NCI-H69 (cell line): ENCODE data around the gene RAB27A.
"Not testable (repeated sequence)": the region's sequence is repeated elsewhere in the genome, so short reads cannot be mapped to it uniquely, and the experiment has no call there.

Experiments used
- DNase-seq: peaks from one replicate; lab custom pipeline; 2025; lab: John Stamatoyannopoulos, UW

Gene RAB27A

DNA sequence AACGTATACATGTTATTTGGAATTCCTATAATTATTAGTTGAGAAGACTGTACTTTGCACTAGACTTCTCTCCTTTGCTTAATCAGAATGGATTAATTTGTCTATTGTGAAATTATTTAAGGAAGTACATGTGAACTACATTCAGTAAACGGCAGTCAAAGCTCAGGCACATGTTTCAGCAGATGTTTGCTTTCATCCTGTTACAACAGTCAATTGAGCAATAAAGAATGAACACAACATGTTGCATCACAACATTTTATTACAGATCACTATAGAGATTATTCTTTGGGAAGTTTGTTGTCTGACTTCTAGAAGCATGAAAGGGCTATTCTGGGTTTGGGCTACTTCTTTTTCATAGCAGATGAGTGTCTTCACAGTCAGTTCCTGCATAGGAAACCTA lies 39.2 kb downstream of the RAB27A start:
- no peak for DNase-seq

- not testable (repeated sequence) for DNase-seq
Observed at GRCh38 chr15:55249885-55250284, 39.7 kb downstream of the RAB27A start.

- DNase-seq = no peak
Observed at GRCh38 chr15:55248895-55249294, 40.7 kb downstream of the RAB27A start.

DNA sequence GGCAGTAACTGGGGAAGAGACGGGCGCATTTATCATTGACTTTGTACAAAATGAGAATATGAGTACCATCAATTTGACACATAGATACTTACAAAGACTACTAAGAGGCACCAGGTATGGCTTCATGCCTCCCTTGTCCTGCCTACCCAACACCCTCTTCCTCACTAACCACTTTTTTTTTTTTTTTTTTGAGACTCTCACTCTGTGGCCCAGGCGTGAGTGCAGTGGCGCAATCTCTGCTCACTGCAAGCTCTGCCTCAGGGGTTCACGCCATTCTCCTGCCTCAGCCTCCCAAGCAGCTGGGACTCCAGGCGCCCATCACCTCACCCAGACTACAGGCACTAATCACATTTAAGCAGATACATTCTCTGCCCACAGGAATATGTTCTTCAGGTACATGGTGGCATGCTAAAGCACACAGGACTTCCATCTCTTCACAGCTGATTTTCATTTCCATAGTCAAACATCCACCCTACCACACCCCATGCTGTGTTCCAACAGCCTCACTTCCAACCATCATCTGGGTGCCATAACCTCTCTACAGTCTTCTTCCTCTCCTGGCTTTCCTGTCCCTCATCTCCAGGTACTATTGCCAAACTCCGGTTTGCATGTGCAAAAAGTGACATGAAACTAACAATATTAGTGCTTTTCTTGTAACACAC lies 41.7 kb downstream of the RAB27A start:
- DNase-seq = no peak

GRCh38 chr15:55247311-55247710 lies 42.3 kb downstream of the RAB27A start:
- no peak for DNase-seq

DNA sequence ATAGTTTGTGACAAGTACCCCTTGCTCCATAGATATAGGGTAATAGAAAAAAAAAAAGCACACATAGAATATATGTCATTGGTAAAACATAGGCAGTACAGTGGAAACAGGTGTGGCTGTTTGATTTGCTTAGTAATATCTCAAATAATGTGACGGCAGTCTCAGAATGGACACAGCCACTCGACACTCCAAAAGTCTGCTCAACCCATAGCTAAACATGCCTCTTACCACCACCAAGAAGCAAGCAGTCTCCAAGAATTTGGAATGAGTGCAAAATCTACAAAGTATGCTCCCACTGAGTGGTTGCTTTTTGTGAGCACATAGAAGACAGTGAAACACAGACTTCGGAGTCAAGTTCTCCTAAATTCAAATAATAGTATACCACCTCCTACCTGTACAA lies 43.0 kb downstream of the RAB27A start:
- DNase-seq = no peak

DNA sequence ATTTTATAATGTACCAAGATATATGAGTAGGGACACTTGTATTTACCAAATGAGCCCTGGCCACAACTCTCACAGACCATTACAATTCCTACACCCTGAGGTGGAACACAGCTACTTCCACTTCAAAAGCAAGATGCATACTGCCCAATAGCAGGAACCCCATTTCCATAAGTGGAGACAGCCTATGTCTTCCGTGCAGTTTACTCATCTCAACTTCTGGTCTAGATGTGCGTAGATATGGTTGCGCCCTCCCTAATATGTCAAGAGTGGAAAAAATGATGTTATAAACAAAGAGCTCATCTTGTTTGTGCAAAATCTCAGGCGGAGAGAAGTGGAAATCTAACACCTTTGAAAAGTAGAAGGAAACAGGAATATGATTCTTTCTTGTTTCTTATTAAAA lies 44.6 kb downstream of the RAB27A start:
- no peak for DNase-seq

DNA sequence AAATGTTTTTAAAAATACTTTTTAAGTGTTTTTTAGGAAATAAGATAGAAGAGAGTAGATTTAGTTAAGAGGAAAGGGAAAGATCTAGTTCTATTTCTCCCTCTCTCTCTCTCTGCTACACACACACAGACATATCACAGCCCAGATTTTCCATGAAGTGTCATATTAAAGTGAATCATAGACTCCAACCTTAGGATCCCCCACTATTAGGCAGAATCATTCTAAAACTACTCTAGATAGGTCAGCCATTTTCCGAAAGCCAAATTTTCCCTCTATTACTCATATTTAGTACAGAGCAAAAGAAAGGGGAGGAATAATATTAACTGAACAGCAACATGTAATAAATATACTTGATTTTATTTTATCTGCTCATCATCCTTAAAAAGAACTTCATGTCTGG lies 47.7 kb downstream of the RAB27A start:
- DNase-seq = no peak

DNA sequence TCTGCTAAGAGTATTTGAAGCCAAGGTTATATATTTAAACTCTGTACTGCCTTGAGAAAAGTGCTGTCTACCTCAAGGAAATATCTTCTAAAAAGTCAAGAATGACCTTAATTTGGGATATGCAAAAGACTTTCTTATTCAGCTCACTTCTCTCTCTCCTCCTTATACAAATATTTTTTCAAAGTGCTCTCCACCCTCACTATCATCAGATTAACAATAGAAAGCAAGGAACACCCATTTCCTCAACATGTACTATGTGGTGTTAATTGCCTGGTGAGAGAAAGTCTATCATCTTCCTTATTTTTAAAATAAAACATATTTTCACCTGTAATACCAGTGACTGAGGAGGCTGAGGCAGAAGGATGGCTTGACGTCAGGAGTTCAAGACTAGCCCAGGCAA lies 48.4 kb downstream of the RAB27A start:
- no peak for DNase-seq

DNA sequence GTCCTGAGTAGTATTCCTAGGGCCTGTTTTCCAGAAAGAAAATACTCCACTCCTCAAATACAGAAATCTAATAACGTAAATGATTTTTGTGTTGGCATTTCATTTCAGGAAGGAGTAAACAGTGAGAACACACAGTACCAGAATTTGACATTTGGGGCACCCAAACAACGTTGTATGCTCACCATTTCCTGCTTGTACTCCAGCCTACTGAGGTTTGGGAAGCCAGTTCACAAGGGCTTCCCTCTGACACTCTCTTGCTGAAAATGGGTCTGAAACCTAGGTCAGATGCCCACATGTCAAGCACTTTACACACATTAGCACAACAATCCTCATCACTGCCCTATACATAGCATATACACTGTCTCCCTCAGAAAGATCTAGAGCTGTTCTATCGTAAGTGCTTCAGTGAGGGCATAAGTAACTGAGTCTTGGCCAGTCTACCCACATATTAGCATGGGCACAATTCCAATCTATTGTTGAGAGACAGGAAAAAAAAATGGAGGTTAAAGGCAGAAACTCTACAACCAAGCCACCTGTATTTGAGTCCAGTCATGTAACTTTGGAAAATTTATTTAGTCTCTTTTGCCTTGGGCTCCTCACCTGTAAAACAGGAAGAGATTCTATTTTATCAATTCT lies 49.4 kb downstream of the RAB27A start:
- DNase-seq = no peak

- no peak for DNase-seq
Observed at GRCh38 chr15:55239440-55240124, 50.0 kb downstream of the RAB27A start.

DNA sequence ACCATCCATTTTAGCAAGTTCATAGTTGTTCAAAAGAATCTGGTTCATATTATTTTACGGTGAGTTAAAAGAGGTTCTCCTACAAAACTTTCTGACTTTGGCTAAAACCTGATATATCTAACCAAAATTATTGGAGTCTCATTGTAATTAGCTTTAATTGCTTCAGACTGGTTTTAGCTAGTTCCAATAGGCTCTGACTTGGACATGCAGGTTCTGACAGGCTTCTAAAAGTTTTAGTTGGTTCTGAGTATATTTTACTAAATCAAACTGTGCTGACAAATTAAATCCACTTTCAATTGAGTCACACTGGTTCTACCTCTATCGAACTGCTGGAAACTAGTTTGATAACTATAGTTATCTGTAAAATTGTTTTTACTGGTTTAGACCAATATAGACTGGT lies 50.7 kb downstream of the RAB27A start:
- DNase-seq = no peak

DNA sequence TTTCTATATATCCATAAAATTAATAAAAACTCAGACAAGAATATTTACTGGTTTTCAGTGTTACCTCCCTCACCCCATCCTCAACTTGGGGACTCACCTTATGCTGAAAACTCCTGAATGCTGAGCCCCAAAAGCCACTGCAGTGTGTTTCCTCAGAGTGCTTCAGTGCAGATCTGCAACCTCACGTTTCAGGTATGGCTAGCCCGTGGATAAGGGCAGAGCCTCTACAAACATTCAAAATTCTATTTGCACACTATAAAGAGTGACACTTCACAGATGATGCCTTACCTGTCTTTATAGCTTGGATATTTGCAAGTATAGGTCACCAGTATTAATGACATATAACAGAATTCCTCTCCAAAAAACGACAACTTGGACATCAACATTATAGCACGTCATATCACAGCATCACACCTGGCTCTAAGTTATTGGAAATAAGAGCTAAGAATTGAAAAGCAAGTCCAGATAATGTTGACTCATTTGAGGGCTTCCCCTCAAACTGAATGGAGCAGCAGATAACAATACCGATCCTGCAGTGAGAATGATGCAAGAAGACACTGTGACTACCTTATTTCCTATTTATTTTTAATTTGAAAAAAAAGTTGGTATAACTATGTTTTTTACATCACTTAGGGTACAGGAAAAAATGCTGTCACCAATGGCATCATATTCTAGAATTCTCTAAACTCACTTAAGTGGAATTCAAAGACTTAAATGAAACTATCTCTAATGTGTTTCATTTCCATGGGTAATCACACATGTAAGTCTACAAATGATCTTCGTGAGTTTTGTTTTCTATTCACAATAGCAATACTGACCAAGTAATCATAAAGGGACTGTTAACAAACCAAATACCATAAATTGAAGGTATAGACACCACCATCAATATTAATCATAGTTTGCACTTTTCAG lies 52.1 kb downstream of the RAB27A start:
- no peak for DNase-seq

DNA sequence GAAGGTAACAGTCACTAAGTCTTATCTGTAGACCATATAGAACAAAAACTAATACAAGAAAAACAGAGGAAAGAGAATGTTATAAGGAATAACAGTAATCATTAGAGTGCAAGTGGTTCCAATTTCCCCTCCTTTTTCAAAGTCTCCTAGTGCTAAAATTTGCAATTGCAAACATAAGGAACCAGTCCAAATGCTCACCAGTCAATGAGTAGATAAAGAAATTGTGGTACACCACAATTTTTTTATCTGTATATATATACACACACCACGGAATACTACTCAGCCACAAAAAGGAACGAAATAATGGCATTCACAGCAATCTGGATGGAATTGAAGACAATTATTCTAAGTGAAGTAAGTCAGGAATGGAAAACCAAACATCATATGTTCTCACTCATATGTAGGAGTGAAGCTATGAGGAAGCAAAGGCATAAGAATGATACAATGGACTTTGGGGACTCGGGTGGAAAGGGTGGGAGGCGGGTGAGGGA lies 54.0 kb downstream of the RAB27A start:
- no peak for DNase-seq

DNA sequence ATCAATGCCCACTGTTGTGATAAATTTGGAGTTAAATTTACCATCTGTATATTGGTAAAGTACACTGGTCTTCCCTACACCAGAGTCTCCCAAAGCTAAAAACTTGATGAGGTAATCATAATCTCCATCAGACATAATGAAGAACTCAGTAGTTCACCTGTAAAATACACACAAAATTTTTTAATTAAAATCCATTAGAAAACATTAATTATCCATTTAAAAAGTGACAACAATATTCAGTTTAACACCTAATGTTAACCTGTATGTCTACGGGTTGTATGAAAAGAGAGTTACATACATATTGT lies 54.9 kb downstream of the RAB27A start:
- DNase-seq = no peak

GRCh38 chr15:55234104-55234799 lies 55.4 kb downstream of the RAB27A start:
- DNase-seq = no peak

- no peak for DNase-seq
Observed at GRCh38 chr15:55231455-55231854, 58.2 kb downstream of the RAB27A start.

GRCh38 chr15:55230953-55231352 lies 58.7 kb downstream of the RAB27A start:
- no peak for DNase-seq

- DNase-seq = no peak
Observed at GRCh38 chr15:55230051-55230670, 59.5 kb downstream of the RAB27A start.

GRCh38 chr15:55226127-55226526 lies 63.5 kb downstream of the RAB27A start:
- no peak for DNase-seq

- no peak for DNase-seq
Observed at GRCh38 chr15:55224892-55225291, 64.7 kb downstream of the RAB27A start.
